ENCODE results near the gene NTN5.
"Not testable (repeated sequence)": the region's sequence is repeated elsewhere in the genome, so short reads cannot be mapped to it uniquely, and the experiment has no call there.

Gene NTN5

GRCh38 chr19:48708471-48708870, 35.7 kb upstream of the NTN5 start:
- Histone ChIP-seq H3K9ac (ENCODE audit: insufficient read length, low read depth) (no peak overlapping the region), H3K27me3 (ENCODE audit: insufficient read depth, insufficient read length) (no peaks in the 10 kb centered on the region), H3K9me3 (ENCODE audit: insufficient read depth, low read length) (peaks cover 9% of the 10 kb centered on the region; the same call in 1 of the 2 replicates), H3K4me1 (ENCODE audit: insufficient read depth, insufficient read length) (peaks cover 4% of the 10 kb centered on the region), H3K36me3 (ENCODE audit: insufficient read depth, insufficient read length, low read length) (no peaks in the 10 kb centered on the region), H3K4me3 (ENCODE audit: insufficient read length, low read depth) (no peak overlapping the region)
- no peak for DNase-seq (ENCODE audit: low read depth, low spot score)
- TF ChIP-seq YY1 (IDR thresholded peaks at IDR 0.05; ENCODE audit: insufficient read depth, insufficient read length) (no peak), SUZ12 (IDR thresholded peaks at IDR 0.05; ENCODE audit: extremely low read depth, insufficient read depth, insufficient read length) (no peak), ZNF274 (IDR thresholded peaks at IDR 0.05; ENCODE audit: low read depth, low read length) (no peak)

GRCh38 chr19:48705431-48705830, 32.6 kb upstream of the NTN5 start:
- Histone ChIP-seq H3K27me3 (ENCODE audit: insufficient read depth, insufficient read length) (no peaks in the 10 kb centered on the region), H3K36me3 (ENCODE audit: insufficient read depth, insufficient read length, low read length) (no peaks in the 10 kb centered on the region), H3K4me3 (ENCODE audit: insufficient read length, low read depth) (no peak overlapping the region), H3K9me3 (ENCODE audit: insufficient read depth, low read length) (no peaks in the 10 kb centered on the region), H3K4me1 (ENCODE audit: insufficient read depth, insufficient read length) (no peaks in the 10 kb centered on the region), H3K9ac (ENCODE audit: insufficient read length, low read depth) (no peak overlapping the region)
- TF ChIP-seq SUZ12 (IDR thresholded peaks at IDR 0.05; ENCODE audit: extremely low read depth, insufficient read depth, insufficient read length), result no peak
- no peak for TF ChIP-seq YY1 (IDR thresholded peaks at IDR 0.05; ENCODE audit: insufficient read depth, insufficient read length)
- no peak for TF ChIP-seq ZNF274 (IDR thresholded peaks at IDR 0.05; ENCODE audit: low read depth, low read length)
- no peak for DNase-seq (ENCODE audit: low read depth, low spot score)

DNA sequence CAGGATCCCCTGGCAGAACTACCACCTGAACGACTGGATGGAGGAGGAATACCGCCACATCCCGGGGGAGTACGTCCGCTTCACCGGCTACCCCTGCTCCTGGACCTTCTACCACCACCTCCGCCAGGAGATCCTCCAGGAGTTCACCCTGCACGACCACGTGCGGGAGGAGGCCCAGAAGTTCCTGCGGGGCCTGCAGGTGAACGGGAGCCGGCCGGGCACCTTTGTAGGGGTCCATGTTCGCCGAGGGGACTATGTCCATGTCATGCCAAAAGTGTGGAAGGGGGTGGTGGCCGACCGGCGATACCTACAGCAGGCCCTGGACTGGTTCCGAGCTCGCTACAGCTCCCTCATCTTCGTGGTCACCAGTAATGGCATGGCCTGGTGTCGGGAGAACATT, 30.5 kb upstream of the NTN5 start:
- Histone ChIP-seq H3K4me1 (ENCODE audit: insufficient read depth, insufficient read length) (no peaks in the 10 kb centered on the region), H3K9ac (ENCODE audit: insufficient read length, low read depth) (no peak overlapping the region), H3K36me3 (ENCODE audit: insufficient read depth, insufficient read length, low read length) (no peaks in the 10 kb centered on the region), H3K27me3 (ENCODE audit: insufficient read depth, insufficient read length) (no peaks in the 10 kb centered on the region), H3K9me3 (ENCODE audit: insufficient read depth, low read length) (no peaks in the 10 kb centered on the region), H3K4me3 (ENCODE audit: insufficient read length, low read depth) (no peak overlapping the region)
- no peak for DNase-seq (ENCODE audit: low read depth, low spot score)
- TF ChIP-seq YY1 (IDR thresholded peaks at IDR 0.05; ENCODE audit: insufficient read depth, insufficient read length) (no peak), SUZ12 (IDR thresholded peaks at IDR 0.05; ENCODE audit: extremely low read depth, insufficient read depth, insufficient read length) (no peak), ZNF274 (IDR thresholded peaks at IDR 0.05; ENCODE audit: low read depth, low read length) (no peak)

DNA sequence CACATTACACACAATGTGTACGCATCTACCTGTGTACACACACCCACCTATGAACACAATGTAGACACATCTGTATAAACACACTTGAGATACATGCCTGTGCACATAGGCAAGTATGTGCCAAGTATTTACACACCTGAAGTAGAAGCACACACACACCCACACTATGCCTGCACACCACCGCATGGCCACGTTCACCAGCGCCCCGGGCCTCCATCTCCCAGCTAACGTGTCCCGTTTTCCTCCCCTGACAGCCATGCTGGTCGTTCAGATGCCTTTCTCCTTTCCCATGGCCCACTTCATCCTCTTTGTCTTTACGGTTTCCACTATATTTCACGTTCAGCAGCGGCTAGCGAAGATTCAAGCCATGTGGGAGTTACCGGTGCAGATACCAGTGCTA, 29.9 kb upstream of the NTN5 start:
- no peaks in the 10 kb centered on the region for H3K9me3 ChIP-seq (ENCODE audit: insufficient read depth, low read length)
- H3K9ac ChIP-seq (ENCODE audit: insufficient read length, low read depth), result no peak overlapping the region
- H3K4me1 ChIP-seq (ENCODE audit: insufficient read depth, insufficient read length), result no peaks in the 10 kb centered on the region
- TF ChIP-seq ZNF274 (IDR thresholded peaks at IDR 0.05; ENCODE audit: low read depth, low read length) (no peak), SUZ12 (IDR thresholded peaks at IDR 0.05; ENCODE audit: extremely low read depth, insufficient read depth, insufficient read length) (no peak), YY1 (IDR thresholded peaks at IDR 0.05; ENCODE audit: insufficient read depth, insufficient read length) (no peak)
- no peak overlapping the region for H3K4me3 ChIP-seq (ENCODE audit: insufficient read length, low read depth)
- no peak for DNase-seq (ENCODE audit: low read depth, low spot score)
- no peaks in the 10 kb centered on the region for H3K27me3 ChIP-seq (ENCODE audit: insufficient read depth, insufficient read length)
- no peaks in the 10 kb centered on the region for H3K36me3 ChIP-seq (ENCODE audit: insufficient read depth, insufficient read length, low read length)

DNA sequence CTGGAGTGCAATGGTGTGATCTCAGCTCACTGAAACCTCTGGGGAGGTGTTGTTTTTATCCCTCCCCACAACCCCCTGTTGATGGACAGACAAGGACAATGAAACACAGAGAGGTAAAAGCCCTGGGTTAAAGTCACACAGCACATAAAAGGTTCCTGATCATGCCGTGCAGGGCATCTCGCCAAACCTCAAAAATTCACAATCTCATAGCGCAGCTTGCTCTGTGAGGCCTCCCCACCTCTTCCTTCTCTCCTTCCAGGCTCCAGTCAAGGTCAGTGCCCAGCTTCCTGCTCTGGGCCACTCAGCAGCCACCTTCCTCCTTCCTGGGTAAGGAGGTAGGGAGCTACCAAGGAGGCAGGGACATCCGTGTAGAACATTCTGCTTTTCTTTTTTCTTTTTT, 25.2 kb upstream of the NTN5 start:
- Histone ChIP-seq H3K27me3 (ENCODE audit: insufficient read depth, insufficient read length) (no peaks in the 10 kb centered on the region), H3K9me3 (ENCODE audit: insufficient read depth, low read length) (no peaks in the 10 kb centered on the region), H3K4me1 (ENCODE audit: insufficient read depth, insufficient read length) (peaks cover 5% of the 10 kb centered on the region), H3K36me3 (ENCODE audit: insufficient read depth, insufficient read length, low read length) (no peaks in the 10 kb centered on the region), H3K9ac (ENCODE audit: insufficient read length, low read depth) (no peak overlapping the region), H3K4me3 (ENCODE audit: insufficient read length, low read depth) (no peak overlapping the region)
- TF ChIP-seq YY1 (IDR thresholded peaks at IDR 0.05; ENCODE audit: insufficient read depth, insufficient read length) (no peak), ZNF274 (IDR thresholded peaks at IDR 0.05; ENCODE audit: low read depth, low read length) (no peak), SUZ12 (IDR thresholded peaks at IDR 0.05; ENCODE audit: extremely low read depth, insufficient read depth, insufficient read length) (no peak)
- DNase-seq (ENCODE audit: low read depth, low spot score), result no peak

DNA sequence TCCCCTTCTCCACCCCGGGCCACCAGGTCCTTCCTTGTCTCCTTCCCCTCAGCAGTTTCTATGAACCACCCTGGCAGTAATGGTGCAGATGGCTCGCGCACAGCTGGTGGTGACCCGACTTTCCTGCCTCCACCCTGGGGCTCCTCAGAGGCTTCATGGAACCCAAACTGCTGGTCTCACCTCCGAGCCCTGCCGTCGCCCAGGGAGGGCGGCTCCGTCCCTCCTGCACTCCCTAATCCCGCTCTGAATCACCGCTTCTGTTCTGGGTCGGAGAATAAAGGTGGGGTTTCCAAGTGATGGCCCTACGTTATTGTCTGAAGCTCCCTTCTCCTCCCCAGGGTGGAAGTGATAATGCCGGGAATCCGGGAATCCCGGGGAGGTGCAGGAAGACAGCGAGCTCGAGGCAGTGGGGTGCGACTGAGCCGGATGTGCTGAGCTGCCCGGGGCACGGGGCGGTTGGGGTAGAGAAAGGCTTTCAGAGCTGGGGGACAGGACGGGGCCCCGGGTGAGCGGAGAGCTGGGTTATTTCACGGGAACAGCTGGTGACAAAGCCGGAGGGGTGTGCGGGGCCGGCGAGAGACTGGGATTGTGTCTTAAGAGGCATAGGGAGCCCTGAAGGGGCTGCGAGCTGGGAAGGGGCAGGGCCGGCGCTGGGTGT, 23.7 kb upstream of the NTN5 start:
- Histone ChIP-seq H3K27me3 (ENCODE audit: insufficient read depth, insufficient read length) (no peaks in the 10 kb centered on the region), H3K9me3 (ENCODE audit: insufficient read depth, low read length) (no peaks in the 10 kb centered on the region), H3K4me3 (ENCODE audit: insufficient read length, low read depth) (peak overlapping the region; percentile 71), H3K36me3 (ENCODE audit: insufficient read depth, insufficient read length, low read length) (no peaks in the 10 kb centered on the region), H3K4me1 (ENCODE audit: insufficient read depth, insufficient read length) (peaks cover 5% of the 10 kb centered on the region), H3K9ac (ENCODE audit: insufficient read length, low read depth) (peak overlapping the region; percentile 76)
- DNase-seq (ENCODE audit: low read depth, low spot score), result no peak
- TF ChIP-seq SUZ12 (IDR thresholded peaks at IDR 0.05; ENCODE audit: extremely low read depth, insufficient read depth, insufficient read length) (no peak), ZNF274 (IDR thresholded peaks at IDR 0.05; ENCODE audit: low read depth, low read length) (no peak), YY1 (IDR thresholded peaks at IDR 0.05; ENCODE audit: insufficient read depth, insufficient read length) (no peak)

DNA sequence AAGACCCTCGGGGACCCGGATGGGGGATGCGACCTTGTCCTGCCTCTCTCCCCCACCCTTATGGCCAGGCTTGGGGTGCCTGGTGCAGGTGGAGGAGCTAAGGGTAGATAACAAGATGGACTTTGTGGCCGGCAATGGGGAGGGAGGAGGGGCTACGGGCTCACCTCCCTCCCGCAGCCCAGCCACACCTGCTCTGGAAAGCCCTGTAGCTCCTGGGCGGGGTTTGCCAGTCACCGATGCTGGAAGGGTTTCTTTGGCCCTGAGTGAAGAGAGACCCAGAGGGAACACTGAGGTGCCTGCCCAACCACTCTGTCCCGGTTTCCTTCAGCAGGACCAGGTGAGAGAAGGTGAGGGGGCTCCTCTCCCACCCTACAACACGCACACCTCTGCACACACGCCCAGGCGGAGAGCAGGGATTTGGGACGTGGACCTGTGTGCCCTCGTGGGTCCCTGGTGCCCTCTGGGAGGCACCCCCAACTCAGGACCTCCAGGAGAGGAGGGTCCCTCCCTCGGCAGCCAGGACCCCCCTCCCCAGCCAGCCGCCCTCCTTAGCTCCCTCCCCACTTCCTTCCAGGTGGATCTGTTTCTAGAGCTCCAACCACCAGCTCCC, 23.0 kb upstream of the NTN5 start, which contains the start of gene FUT2:
Gene FUT2 (plus strand): TSS at position 229 of the 610 bp plus-strand sequence. CDS start 6,986 bp downstream, outside the sequence.
- Histone ChIP-seq H3K9ac (ENCODE audit: insufficient read length, low read depth) (peak within 1 kb of the TSS; percentile 76), H3K27me3 (ENCODE audit: insufficient read depth, insufficient read length) (no peaks in the 10 kb centered on the region), H3K4me3 (ENCODE audit: insufficient read length, low read depth) (peak within 1 kb of the TSS; percentile 71), H3K4me1 (ENCODE audit: insufficient read depth, insufficient read length) (peaks cover 5% of the 10 kb centered on the region), H3K36me3 (ENCODE audit: insufficient read depth, insufficient read length, low read length) (no peaks in the 10 kb centered on the region), H3K9me3 (ENCODE audit: insufficient read depth, low read length) (no peaks in the 10 kb centered on the region)
- TF ChIP-seq SUZ12 (IDR thresholded peaks at IDR 0.05; ENCODE audit: extremely low read depth, insufficient read depth, insufficient read length) (no peak), ZNF274 (IDR thresholded peaks at IDR 0.05; ENCODE audit: low read depth, low read length) (no peak), YY1 (IDR thresholded peaks at IDR 0.05; ENCODE audit: insufficient read depth, insufficient read length) (no peak)
- no peak for DNase-seq (ENCODE audit: low read depth, low spot score)

GRCh38 chr19:48693629-48694028, 20.8 kb upstream of the NTN5 start:
- DNase-seq (ENCODE audit: low read depth, low spot score); H3K27me3 ChIP-seq (ENCODE audit: insufficient read depth, insufficient read length); H3K9me3 ChIP-seq (ENCODE audit: insufficient read depth, low read length); H3K36me3 ChIP-seq (ENCODE audit: insufficient read depth, insufficient read length, low read length); H3K4me1 ChIP-seq (ENCODE audit: insufficient read depth, insufficient read length); H3K4me3 ChIP-seq (ENCODE audit: insufficient read length, low read depth); H3K9ac ChIP-seq (ENCODE audit: insufficient read length, low read depth): not testable (repeated sequence)

Data from NT2/D1 (cell line).